ENCODE results near the gene SH2D3C. TPM values are rescaled to one million over a fixed set of nuclear protein-coding genes. Genes with fewer than 3 reads are reported as not detected.

Gene SH2D3C
- total and polyA plus RNA-seq, 9 of the 15 experiments (the other 6 are each of a cell fraction or from before 2014, with no cell fraction given): 0.03 to 1.2 (median 0.22) TPM; not detected in 1

GRCh38 chr9:127776195-127776923 lies 2.1 kb downstream of the SH2D3C start (continued):
- TF ChIP-seq, protein P1, sequence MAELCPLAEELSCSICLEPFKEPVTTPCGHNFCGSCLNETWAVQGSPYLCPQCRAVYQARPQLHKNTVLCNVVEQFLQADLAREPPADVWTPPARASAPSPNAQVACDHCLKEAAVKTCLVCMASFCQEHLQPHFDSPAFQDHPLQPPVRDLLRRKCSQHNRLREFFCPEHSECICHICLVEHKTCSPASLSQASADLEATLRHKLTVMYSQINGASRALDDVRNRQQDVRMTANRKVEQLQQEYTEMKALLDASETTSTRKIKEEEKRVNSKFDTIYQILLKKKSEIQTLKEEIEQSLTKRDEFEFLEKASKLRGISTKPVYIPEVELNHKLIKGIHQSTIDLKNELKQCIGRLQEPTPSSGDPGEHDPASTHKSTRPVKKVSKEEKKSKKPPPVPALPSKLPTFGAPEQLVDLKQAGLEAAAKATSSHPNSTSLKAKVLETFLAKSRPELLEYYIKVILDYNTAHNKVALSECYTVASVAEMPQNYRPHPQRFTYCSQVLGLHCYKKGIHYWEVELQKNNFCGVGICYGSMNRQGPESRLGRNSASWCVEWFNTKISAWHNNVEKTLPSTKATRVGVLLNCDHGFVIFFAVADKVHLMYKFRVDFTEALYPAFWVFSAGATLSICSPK (IDR thresholded peaks at IDR 0.05; ENCODE audit: borderline replicate concordance): no peak
- TF ChIP-seq, protein P2, sequence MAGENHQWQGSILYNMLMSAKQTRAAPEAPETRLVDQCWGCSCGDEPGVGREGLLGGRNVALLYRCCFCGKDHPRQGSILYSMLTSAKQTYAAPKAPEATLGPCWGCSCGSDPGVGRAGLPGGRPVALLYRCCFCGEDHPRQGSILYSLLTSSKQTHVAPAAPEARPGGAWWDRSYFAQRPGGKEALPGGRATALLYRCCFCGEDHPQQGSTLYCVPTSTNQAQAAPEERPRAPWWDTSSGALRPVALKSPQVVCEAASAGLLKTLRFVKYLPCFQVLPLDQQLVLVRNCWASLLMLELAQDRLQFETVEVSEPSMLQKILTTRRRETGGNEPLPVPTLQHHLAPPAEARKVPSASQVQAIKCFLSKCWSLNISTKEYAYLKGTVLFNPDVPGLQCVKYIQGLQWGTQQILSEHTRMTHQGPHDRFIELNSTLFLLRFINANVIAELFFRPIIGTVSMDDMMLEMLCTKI (IDR thresholded peaks at IDR 0.05; ENCODE audit: partially characterized antibody): no peak
- TF ChIP-seq, protein P3, sequence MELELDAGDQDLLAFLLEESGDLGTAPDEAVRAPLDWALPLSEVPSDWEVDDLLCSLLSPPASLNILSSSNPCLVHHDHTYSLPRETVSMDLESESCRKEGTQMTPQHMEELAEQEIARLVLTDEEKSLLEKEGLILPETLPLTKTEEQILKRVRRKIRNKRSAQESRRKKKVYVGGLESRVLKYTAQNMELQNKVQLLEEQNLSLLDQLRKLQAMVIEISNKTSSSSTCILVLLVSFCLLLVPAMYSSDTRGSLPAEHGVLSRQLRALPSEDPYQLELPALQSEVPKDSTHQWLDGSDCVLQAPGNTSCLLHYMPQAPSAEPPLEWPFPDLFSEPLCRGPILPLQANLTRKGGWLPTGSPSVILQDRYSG (tag; conservative IDR thresholded peaks at IDR 0.05; ENCODE audit: low read depth): no peak
- TF ChIP-seq COPS2 (conservative IDR thresholded peaks at IDR 0.05): no peak
- TF ChIP-seq RAD21 (CRISPR knock-in tag; conservative IDR thresholded peaks at IDR 0.05 in 1 of 2, IDR thresholded peaks at IDR 0.05 in 1 of 2): no peak
- TF ChIP-seq PREB (CRISPR knock-in tag; IDR thresholded peaks at IDR 0.05): no peak
- TF ChIP-seq TRIM28 (IDR thresholded peaks at IDR 0.05): no peak
- no peak for TF ChIP-seq ZNF282 (CRISPR knock-in tag; IDR thresholded peaks at IDR 0.05)
- no peak for TF ChIP-seq PURB (CRISPR knock-in tag; IDR thresholded peaks at IDR 0.05; ENCODE audit: low read depth)
- TF ChIP-seq ZNF75A (CRISPR knock-in tag; IDR thresholded peaks at IDR 0.05): no peak
- TF ChIP-seq LEF1 (IDR thresholded peaks at IDR 0.05): no peak
- TF ChIP-seq SNRNP70 (optimal IDR thresholded peaks at IDR 0.05; ENCODE audit: low read depth, low read length): no peak
- TF ChIP-seq, protein P4, sequence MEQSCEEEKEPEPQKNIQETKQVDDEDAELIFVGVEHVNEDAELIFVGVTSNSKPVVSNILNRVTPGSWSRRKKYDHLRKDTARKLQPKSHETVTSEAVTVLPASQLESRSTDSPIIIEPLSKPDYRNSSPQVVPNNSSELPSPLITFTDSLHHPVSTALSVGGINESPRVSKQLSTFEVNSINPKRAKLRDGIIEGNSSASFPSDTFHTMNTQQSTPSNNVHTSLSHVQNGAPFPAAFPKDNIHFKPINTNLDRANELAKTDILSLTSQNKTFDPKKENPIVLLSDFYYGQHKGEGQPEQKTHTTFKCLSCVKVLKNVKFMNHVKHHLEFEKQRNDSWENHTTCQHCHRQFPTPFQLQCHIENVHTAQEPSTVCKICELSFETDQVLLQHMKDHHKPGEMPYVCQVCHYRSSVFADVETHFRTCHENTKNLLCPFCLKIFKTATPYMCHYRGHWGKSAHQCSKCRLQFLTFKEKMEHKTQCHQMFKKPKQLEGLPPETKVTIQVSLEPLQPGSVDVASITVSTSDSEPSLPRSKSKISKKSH (CRISPR knock-in tag; IDR thresholded peaks at IDR 0.05): no peak
- no peak for TF ChIP-seq ADNP (tag; IDR thresholded peaks at IDR 0.05)
- no peak for TF ChIP-seq ZNF41 (CRISPR knock-in tag; conservative IDR thresholded peaks at IDR 0.05)
- TF ChIP-seq ZNF785 (CRISPR knock-in tag; IDR thresholded peaks at IDR 0.05): no peak
- TF ChIP-seq ZNF184 (CRISPR knock-in tag; IDR thresholded peaks at IDR 0.05): no peak
- TF ChIP-seq ZBTB26 (CRISPR knock-in tag; IDR thresholded peaks at IDR 0.05): no peak
- TF ChIP-seq SP1 (CRISPR knock-in tag; IDR thresholded peaks at IDR 0.05): no peak; the same call in 1 of the 2 replicates
- TF ChIP-seq LARP7 (IDR thresholded peaks at IDR 0.05): no peak
- TF ChIP-seq ZNF12 (CRISPR knock-in tag; IDR thresholded peaks at IDR 0.05): no peak
- TF ChIP-seq DNMT1 (IDR thresholded peaks at IDR 0.05): no peak

All from K562 (cell line).